Activated CD8-positive, alpha-beta T cell treated with anti-CD3 and anti-CD28 coated beads, Interleukin-2, amount 10 ng/mL, durations not matched to agents 7 days and 5 days (primary cell): ENCODE data around the gene PPP1R9A. TPM values are rescaled to one million over a fixed set of nuclear protein-coding genes. Genes with fewer than 3 reads are reported as not detected.
"Not testable (repeated sequence)": the region's sequence is repeated elsewhere in the genome, so short reads cannot be mapped to it uniquely, and the experiment has no call there.

Experiments used
- ATAC-seq: fragments of 150-1000 bp; cut with Tn5 transposase; one replicate; pipeline ENCODE4 v1.10.0; 2021; ENCODE audit warnings: moderate library complexity
- CTCF ChIA-PET: fragments of 350-600 bp; sonication (Branson Sonifier 250); formaldehyde crosslinking; loops from one replicate; lab custom pipeline; 2021; ENCODE audit warnings: antibody characterized with exemption; lab: Charles Lee
- POLR2A ChIA-PET: fragments of 350-600 bp; sonication (Branson Sonifier 250); formaldehyde crosslinking; loops from one replicate; lab custom pipeline; 2021; ENCODE audit warnings: antibody characterized with exemption; lab: Charles Lee
- DNase-seq: peaks from one replicate; pipeline ENCODE4 v3.0.0-alpha.2; 2020
- H3K27ac Mint-ChIP-seq: one replicate; pipeline ENCODE4 v1.8.0; 2021; ENCODE audit warnings: mild to moderate bottlenecking, mixed read lengths
- H3K27me3 Mint-ChIP-seq: one replicate; pipeline ENCODE4 v1.8.0; 2021; ENCODE audit warnings: low read depth, mixed read lengths
- H3K36me3 Mint-ChIP-seq: one replicate; pipeline ENCODE4 v1.8.0; 2021; ENCODE audit warnings: low read depth, mixed read lengths
- H3K4me1 Mint-ChIP-seq: one replicate; pipeline ENCODE4 v1.8.0; 2021; ENCODE audit warnings: low read depth, mixed read lengths
- H3K4me3 Mint-ChIP-seq: one replicate; pipeline ENCODE4 v1.8.0; 2021; ENCODE audit warnings: mild to moderate bottlenecking, mixed read lengths
- H3K9me3 Mint-ChIP-seq: one replicate; pipeline ENCODE4 v1.8.0; 2022; ENCODE audit warnings: mixed read lengths; ENCODE audit not compliant: insufficient read depth
- total RNA-seq, 2 experiments: library from RNA; stranded (reverse); gene quantifications; one replicate each; pipeline ENCODE4 v1.2.3, GENCODE V29; 2021

Gene PPP1R9A
- total RNA-seq, 2 experiments from 2014 or later, result not detected

- DNase-seq (no peak), ATAC-seq (no peak)
- ChIA-PET POLR2A (no interaction called here), CTCF (no interaction called here)
- Mint-ChIP-seq H3K9me3 (peaks cover 3% of the 10 kb centered on the region), H3K36me3 (no peaks in the 10 kb centered on the region), H3K27ac (no peak overlapping the region), H3K4me3 (no peak overlapping the region), H3K4me1 (no peaks in the 10 kb centered on the region), H3K27me3 (no peaks in the 10 kb centered on the region)
These were observed 90.2 kb downstream of the PPP1R9A start for GRCh38 chr7:94997547-94997946.

GRCh38 chr7:94998266-94999068 is 91.1 kb downstream of the PPP1R9A start:
- ChIA-PET CTCF (no interaction called here), POLR2A (no interaction called here)
- Mint-ChIP-seq H3K4me3 (no peak overlapping the region), H3K4me1 (no peaks in the 10 kb centered on the region), H3K36me3 (no peaks in the 10 kb centered on the region), H3K27me3 (no peaks in the 10 kb centered on the region), H3K9me3 (no peaks in the 10 kb centered on the region), H3K27ac (no peak overlapping the region)
- ATAC-seq, result no peak
- no peak for DNase-seq

GRCh38 chr7:94999069-94999351 is 91.6 kb downstream of the PPP1R9A start:
- ChIA-PET CTCF (no interaction called here), POLR2A (no interaction called here)
- no peaks in the 10 kb centered on the region for H3K4me1 Mint-ChIP-seq
- no peak overlapping the region for H3K4me3 Mint-ChIP-seq
- H3K36me3 Mint-ChIP-seq, result no peaks in the 10 kb centered on the region
- H3K27me3 Mint-ChIP-seq, result no peaks in the 10 kb centered on the region
- no peak overlapping the region for H3K27ac Mint-ChIP-seq
- H3K9me3 Mint-ChIP-seq, result no peaks in the 10 kb centered on the region
- ATAC-seq (no peak), DNase-seq (no peak)

- H3K9me3 Mint-ChIP-seq, H3K27me3 Mint-ChIP-seq, CTCF ChIA-PET, DNase-seq, H3K4me3 Mint-ChIP-seq, ATAC-seq, POLR2A ChIA-PET, H3K4me1 Mint-ChIP-seq, H3K36me3 Mint-ChIP-seq, H3K27ac Mint-ChIP-seq: not testable (repeated sequence)
These were observed 92.2 kb downstream of the PPP1R9A start for GRCh38 chr7:94999601-95000000.

- ChIA-PET CTCF (no interaction called here), POLR2A (no interaction called here)
- DNase-seq, result no peak
- Mint-ChIP-seq H3K27ac (no peak overlapping the region), H3K36me3 (no peaks in the 10 kb centered on the region), H3K27me3 (no peaks in the 10 kb centered on the region), H3K4me1 (no peaks in the 10 kb centered on the region), H3K9me3 (no peaks in the 10 kb centered on the region), H3K4me3 (no peak overlapping the region)
- ATAC-seq, result no peak
These were observed 93.9 kb downstream of the PPP1R9A start for GRCh38 chr7:95001258-95001657.

GRCh38 chr7:95001815-95002561 is 94.6 kb downstream of the PPP1R9A start:
- Mint-ChIP-seq H3K27me3 (no peaks in the 10 kb centered on the region), H3K4me3 (no peak overlapping the region), H3K36me3 (no peaks in the 10 kb centered on the region), H3K4me1 (no peaks in the 10 kb centered on the region), H3K9me3 (no peaks in the 10 kb centered on the region), H3K27ac (no peak overlapping the region)
- ATAC-seq, result no peak
- DNase-seq, result no peak
- ChIA-PET CTCF (no interaction called here), POLR2A (no interaction called here)

GRCh38 chr7:95002775-95003174 is 95.4 kb downstream of the PPP1R9A start:
- H3K36me3 Mint-ChIP-seq, result no peaks in the 10 kb centered on the region
- H3K4me3 Mint-ChIP-seq, result no peak overlapping the region
- ATAC-seq, result no peak
- ChIA-PET POLR2A (no interaction called here), CTCF (no interaction called here)
- H3K27me3 Mint-ChIP-seq, result no peaks in the 10 kb centered on the region
- no peak overlapping the region for H3K27ac Mint-ChIP-seq
- H3K9me3 Mint-ChIP-seq, result no peaks in the 10 kb centered on the region
- no peaks in the 10 kb centered on the region for H3K4me1 Mint-ChIP-seq
- no peak for DNase-seq

GRCh38 chr7:95004618-95005247 is 97.3 kb downstream of the PPP1R9A start:
- no peaks in the 10 kb centered on the region for H3K4me1 Mint-ChIP-seq
- no peak for ATAC-seq
- no peak overlapping the region for H3K4me3 Mint-ChIP-seq
- CTCF ChIA-PET, result interaction anchor here (0.6 kb wide), 1 partner anchor 25 kb away, joined by 3 read pairs; no protein-coding TSS in a partner anchor
- H3K27ac Mint-ChIP-seq, result no peak overlapping the region
- H3K36me3 Mint-ChIP-seq, result no peaks in the 10 kb centered on the region
- no peak for DNase-seq
- H3K9me3 Mint-ChIP-seq, result no peaks in the 10 kb centered on the region
- POLR2A ChIA-PET, result no interaction called here
- H3K27me3 Mint-ChIP-seq, result no peaks in the 10 kb centered on the region

GRCh38 chr7:95006010-95006409 is 98.6 kb downstream of the PPP1R9A start:
- Mint-ChIP-seq H3K36me3 (no peaks in the 10 kb centered on the region), H3K4me3 (no peak overlapping the region), H3K27me3 (no peaks in the 10 kb centered on the region), H3K4me1 (no peaks in the 10 kb centered on the region), H3K27ac (no peak overlapping the region), H3K9me3 (no peaks in the 10 kb centered on the region)
- ChIA-PET CTCF (no interaction called here), POLR2A (no interaction called here)
- DNase-seq, result no peak
- no peak for ATAC-seq

GRCh38 chr7:95008773-95009172 is 101.4 kb downstream of the PPP1R9A start:
- H3K36me3 Mint-ChIP-seq, ATAC-seq, POLR2A ChIA-PET, H3K9me3 Mint-ChIP-seq, H3K4me3 Mint-ChIP-seq, H3K27ac Mint-ChIP-seq, H3K27me3 Mint-ChIP-seq, H3K4me1 Mint-ChIP-seq, DNase-seq, CTCF ChIA-PET: not testable (repeated sequence)

GRCh38 chr7:95011146-95011928 is 103.9 kb downstream of the PPP1R9A start:
- Mint-ChIP-seq H3K27ac (no peak overlapping the region), H3K4me1 (no peaks in the 10 kb centered on the region), H3K9me3 (no peaks in the 10 kb centered on the region), H3K4me3 (no peak overlapping the region), H3K27me3 (no peaks in the 10 kb centered on the region), H3K36me3 (no peaks in the 10 kb centered on the region)
- no peak for DNase-seq
- ChIA-PET CTCF (no interaction called here), POLR2A (no interaction called here)
- no peak for ATAC-seq

- no peaks in the 10 kb centered on the region for H3K4me1 Mint-ChIP-seq
- no peak for ATAC-seq
- no peaks in the 10 kb centered on the region for H3K27me3 Mint-ChIP-seq
- H3K9me3 Mint-ChIP-seq, result no peaks in the 10 kb centered on the region
- ChIA-PET CTCF (no interaction called here), POLR2A (no interaction called here)
- no peak overlapping the region for H3K4me3 Mint-ChIP-seq
- no peak overlapping the region for H3K27ac Mint-ChIP-seq
- no peaks in the 10 kb centered on the region for H3K36me3 Mint-ChIP-seq
- no peak for DNase-seq
These were observed 104.6 kb downstream of the PPP1R9A start for GRCh38 chr7:95011995-95012394.
